ENCODE results near the gene GFY. TPM values are rescaled to one million over a fixed set of nuclear protein-coding genes. Genes with fewer than 3 reads are reported as not detected.
A peak's percentile ranks its signal among the peaks of the same experiment; 100 is the strongest.

GFY gene
- total and polyA plus RNA-seq, 10 of the 15 experiments (the other 5 are each of a cell fraction or from before 2014, with no cell fraction given) = 0.05 TPM; not detected in 9

GRCh38 chr19:49409441-49410029 lies 15.7 kb upstream of the GFY start (continued):
- no peak for TF ChIP-seq CEBPZ (IDR thresholded peaks at IDR 0.05; ENCODE audit: low read depth, low read length)
- TF ChIP-seq ZZZ3 (IDR thresholded peaks at IDR 0.05; ENCODE audit: control insufficient read depth, insufficient read length, low read depth) = no peak
- TF ChIP-seq NR2F1 (conservative IDR thresholded peaks at IDR 0.05) = 0 out of 2 replicates have a peak, but pooled peaks have one; percentile 34

GRCh38 chr19:49411681-49412326 lies 13.4 kb upstream of the GFY start:
- no peaks in the 10 kb centered on the region for H3K36me3 ChIP-seq (ENCODE audit: control insufficient read depth in 2 of 2, insufficient read depth in 2 of 2, low read length in 1 of 2)
- intact Hi-C loops (cut with micrococcal nuclease; ENCODE audit: unreplicated experiment) (no loop called here), in situ Hi-C loops (cut with MboI) (no loop called here)
- ChIA-PET CTCF (interaction anchor here (0.9 to 2.5 kb wide), 7 partner anchors 9 to 314 kb away, joined by 3 to 8 read pairs (median 4); partner anchors contain the start of gene FLT3LG), SMC1A (ENCODE audit: uncharacterized antibody, unreplicated experiment) (interaction anchor here (0.7 kb wide), 2 partner anchors 18 to 176 kb away, joined by 3 read pairs; no protein-coding TSS in a partner anchor), RAD21 (ENCODE audit: unreplicated experiment) (no interaction called here), POLR2A (interaction anchor here (0.7 to 1.1 kb wide), 2 partner anchors 14 to 59 kb away, joined by 3 read pairs; no protein-coding TSS in a partner anchor)
- peaks cover 20% of the 10 kb centered on the region for H3K4me1 ChIP-seq (ENCODE audit: control insufficient read depth, insufficient read depth, low read length)
- TF ChIP-seq IRF4 (IDR thresholded peaks at IDR 0.05; ENCODE audit: low read depth, low read length) = no peak
- TF ChIP-seq ETV6 (conservative IDR thresholded peaks at IDR 0.05 in 1 of 2, IDR thresholded peaks at IDR 0.05 in 1 of 2; ENCODE audit: borderline replicate concordance in 1 of 2, low read depth in 1 of 2) = peak in 1 of 2 experiments; percentile 58; a peak in 1 of 4 replicates
- H2AFZ ChIP-seq (ENCODE audit: control insufficient read depth, low read depth, low read length) = no peak overlapping the region
- no peak for FAIRE-seq
- no peak overlapping the region for H3K27ac ChIP-seq (ENCODE audit: control insufficient read depth, insufficient read depth)
- H3K4me3 ChIP-seq = no peak overlapping the region
- H4K20me1 ChIP-seq (ENCODE audit: control insufficient read depth, insufficient read depth) = no peaks in the 10 kb centered on the region
- ATAC-seq = no peak
- WGBS (ENCODE audit: insufficient coverage, insufficient replicate concordance, low lambda C conversion rate, missing lambda C conversion rate) = 25% methylated on average over 3 of the region's 3 CpGs
- no peak overlapping the region for H3K9ac ChIP-seq (ENCODE audit: control insufficient read depth, insufficient read depth, low read length)
- no peaks in the 10 kb centered on the region for H3K9me3 ChIP-seq (replicated peaks; ENCODE audit: control insufficient read depth, insufficient read depth, low read length)
- no TSS peak for BruUV-seq (replicated peaks)
- no peak for DNase-seq (ENCODE audit: low read depth, low spot score)
- H3K79me2 ChIP-seq (ENCODE audit: control insufficient read depth, insufficient read depth, low read length) = no peaks in the 10 kb centered on the region
- H3K4me2 ChIP-seq (ENCODE audit: control insufficient read depth, insufficient read depth) = no peak overlapping the region
- H3K27me3 ChIP-seq (replicated peaks in 1 of 2; ENCODE audit: control insufficient read depth in 2 of 2, insufficient read depth in 2 of 2, low read length in 1 of 2) = no peaks in the 10 kb centered on the region

All from GM12878 (cell line).